Measurements from ENCODE around the gene GAR1.

DNA sequence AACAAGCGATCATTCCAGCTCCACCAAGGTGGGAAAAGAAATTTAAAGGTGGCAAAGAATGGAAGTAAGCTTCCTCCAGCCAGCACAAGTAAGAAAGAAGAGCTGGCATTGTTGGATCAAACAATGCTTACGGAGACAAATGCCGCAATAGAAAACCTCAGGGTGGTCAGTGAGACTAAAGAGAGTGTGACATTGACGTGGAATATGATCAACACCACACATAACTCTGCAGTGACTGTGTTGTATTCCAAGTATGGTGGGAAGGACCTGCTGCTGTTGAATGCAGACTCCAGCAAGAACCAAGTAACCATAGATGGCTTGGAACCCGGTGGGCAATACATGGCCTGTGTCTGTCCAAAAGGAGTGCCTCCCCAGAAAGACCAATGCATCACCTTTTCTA, 54.5 kb downstream of the GAR1 start:
- TF ChIP-seq, protein P1, sequence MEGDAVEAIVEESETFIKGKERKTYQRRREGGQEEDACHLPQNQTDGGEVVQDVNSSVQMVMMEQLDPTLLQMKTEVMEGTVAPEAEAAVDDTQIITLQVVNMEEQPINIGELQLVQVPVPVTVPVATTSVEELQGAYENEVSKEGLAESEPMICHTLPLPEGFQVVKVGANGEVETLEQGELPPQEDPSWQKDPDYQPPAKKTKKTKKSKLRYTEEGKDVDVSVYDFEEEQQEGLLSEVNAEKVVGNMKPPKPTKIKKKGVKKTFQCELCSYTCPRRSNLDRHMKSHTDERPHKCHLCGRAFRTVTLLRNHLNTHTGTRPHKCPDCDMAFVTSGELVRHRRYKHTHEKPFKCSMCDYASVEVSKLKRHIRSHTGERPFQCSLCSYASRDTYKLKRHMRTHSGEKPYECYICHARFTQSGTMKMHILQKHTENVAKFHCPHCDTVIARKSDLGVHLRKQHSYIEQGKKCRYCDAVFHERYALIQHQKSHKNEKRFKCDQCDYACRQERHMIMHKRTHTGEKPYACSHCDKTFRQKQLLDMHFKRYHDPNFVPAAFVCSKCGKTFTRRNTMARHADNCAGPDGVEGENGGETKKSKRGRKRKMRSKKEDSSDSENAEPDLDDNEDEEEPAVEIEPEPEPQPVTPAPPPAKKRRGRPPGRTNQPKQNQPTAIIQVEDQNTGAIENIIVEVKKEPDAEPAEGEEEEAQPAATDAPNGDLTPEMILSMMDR (IDR thresholded peaks at IDR 0.05) = no peak
- no peak for TF ChIP-seq POLR2AphosphoS5 (IDR thresholded peaks at IDR 0.05)
- no peak for TF ChIP-seq POLR2A (IDR thresholded peaks at IDR 0.05)
- no peak for TF ChIP-seq EP300 (IDR thresholded peaks at IDR 0.05)

Data from gastroesophageal sphincter (tissue), 3 donors.